HS-5 (cell line): ENCODE data around the gene DNPH1.

Experiments used
- DNase-seq: peaks from one replicate; pipeline ENCODE4 v3.0.0-alpha.2; 2012; ENCODE audit warnings: low read depth

DNPH1 gene

DNA sequence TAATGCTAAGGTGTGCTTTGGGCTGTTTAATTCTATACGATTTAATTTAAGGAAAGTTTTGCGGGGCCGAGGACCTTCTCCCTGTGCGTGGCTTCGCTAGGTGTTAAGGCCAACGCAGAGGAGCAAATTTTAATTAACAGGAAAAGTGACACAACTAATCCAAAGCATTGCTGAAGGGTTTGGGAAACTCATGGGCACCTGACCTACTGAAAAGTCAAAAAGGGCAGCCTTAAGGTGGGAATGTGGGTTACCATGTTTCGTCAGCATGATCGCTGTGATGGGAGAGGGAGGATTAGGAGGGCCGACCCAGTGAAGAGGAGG, 47.7 kb downstream of the DNPH1 start:
- no peak for DNase-seq

DNA sequence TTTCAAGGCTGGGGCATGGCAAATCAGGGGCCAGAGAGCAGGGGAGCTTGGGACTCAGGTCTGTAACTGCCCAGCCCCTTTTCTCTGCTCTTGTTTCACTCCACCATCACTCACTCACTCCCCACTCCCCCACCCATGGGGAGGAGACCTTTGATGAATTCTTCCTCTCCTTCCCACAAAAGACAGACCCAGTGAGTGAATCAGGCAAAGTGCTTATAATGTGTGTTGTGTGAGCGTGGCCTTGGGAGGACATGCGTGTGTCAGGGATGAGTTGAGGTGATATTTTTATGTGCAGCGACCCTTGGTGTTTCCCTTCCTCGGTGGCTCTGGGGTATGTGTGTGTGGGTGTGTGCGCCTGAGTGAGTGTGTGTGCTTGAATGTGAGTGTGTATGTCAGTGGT, 48.3 kb downstream of the DNPH1 start:
- DNase-seq, result no peak

DNA sequence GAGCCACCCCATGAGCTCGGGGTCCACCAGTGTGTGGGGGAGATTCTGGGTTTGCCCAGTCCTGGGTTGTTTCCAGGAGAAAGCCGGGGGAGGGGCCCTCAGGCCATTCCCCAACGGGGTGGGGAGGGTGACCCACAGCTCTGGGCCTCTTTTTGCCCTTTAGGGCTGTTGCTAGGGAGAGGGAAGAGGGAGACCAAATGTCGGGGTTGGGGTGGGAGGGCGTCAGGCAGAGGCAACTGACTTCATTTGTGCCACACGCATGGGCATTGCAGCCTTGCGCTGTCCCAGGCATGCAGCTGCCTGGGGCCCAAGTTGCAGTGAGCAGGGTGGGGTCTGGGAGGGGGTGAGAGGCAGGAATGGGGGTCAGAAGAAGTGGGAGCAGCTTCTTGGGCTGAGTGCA, 49.2 kb downstream of the DNPH1 start:
- DNase-seq, result no peak

DNA sequence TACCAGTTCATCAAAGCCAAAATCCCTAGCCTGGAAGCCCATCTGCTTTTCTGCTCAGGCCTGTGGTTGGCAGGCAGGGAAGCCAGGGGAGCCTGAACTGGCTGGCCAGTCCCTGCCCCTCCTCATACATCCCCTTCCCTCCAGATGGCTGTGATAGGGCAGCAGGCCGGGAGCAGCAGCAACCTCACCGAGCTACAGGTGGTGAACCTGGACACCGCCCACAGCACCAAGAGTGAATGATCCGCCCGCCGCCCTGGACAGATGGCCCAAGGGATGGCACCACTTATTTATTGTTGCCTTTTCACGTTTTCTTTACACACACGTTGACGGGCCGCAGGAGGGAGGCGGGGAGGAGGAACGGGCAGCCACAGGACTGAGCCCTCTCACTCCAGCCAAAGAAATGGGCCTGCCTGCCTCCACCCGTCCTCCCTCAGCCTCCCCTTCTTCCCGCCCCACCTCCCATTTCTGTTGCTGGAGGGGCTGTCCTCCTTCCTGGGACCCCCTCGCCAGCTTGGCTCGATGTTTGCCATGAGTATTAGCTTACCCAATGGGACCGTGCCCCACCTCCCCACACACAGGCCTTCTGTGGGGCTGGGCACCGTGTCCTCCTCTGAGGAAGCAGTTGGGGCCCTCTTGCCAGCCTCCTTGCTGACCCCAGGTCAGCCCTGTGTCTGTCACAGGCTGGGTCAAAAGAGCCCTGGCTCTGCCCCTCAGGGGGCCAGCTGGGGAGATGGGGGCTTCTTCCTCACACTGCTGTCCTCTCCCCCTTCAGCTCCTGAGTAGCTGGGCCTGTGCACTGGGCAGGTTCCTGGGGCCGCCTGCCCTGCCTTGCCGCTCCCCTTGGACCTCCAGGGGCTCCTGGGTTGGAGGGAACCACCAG, 50.1 kb downstream of the DNPH1 start:
- no peak for DNase-seq

DNA sequence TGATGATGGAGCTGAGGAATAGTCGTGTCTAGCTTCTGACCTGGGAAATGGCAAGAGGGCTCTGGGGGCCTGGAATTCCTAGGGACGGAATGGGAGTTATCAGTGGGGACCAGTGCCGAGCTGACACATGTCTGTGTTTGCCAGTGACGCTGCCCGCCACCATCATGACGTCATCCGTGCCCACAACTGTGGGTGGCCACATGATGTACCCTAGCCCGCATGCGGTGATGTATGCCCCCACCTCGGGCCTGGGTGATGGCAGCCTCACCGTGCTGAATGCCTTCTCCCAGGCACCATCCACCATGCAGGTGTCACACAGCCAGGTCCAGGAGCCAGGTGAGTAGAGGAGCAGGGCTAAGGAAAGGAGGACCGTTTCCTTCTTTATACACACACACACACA, 51.1 kb downstream of the DNPH1 start:
- no peak for DNase-seq

DNA sequence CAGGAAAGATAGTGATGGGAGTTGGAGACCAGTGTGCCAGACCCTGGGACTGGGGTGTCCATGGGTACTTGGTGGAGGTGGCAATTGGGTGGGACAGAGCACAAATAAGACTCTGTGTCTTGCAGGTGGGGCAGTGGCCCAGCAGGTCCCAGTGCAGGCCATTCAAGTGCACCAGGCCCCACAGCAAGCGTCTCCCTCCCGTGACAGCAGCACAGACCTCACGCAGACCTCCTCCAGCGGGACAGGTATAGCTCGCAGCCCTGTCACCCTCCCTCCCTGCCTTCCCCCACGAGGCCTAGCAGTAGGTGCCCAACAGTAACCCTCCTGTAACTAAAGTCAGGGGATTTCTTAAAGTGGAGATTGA, 52.9 kb downstream of the DNPH1 start:
- no peak for DNase-seq

DNA sequence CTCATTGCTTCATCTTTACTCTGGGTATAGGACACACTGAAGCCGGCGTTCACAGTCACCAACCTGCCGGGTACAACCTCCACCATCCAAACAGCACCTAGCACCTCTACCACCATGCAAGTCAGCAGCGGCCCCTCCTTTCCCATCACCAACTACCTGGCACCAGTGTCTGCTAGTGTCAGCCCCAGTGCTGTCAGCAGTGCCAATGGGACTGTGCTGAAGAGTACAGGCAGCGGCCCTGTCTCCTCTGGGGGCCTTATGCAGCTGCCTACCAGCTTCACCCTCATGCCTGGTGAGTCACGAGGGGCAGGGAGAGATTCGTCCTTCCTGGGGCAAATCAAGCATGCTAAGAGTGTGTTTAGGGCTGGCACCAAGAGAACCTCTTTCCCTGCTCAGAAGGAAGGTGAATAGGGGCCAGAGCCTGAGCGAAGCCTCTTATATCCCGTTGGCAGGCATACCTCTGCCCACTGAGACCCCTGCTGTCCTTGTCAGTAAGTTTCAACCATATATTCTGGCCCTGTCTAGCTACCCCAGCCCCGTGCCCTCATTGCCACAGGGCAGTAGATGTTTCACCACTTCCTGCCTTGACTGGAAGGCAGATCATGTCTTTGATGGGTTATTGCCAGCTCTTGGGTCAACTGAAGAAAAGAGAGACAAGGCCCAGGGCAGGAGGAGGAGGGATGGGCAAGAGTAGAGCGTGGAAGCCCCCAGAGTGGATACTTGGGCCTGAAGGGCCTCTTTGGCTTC, 53.4 kb downstream of the DNPH1 start:
- no peak for DNase-seq
